Stimulated activated naive CD8-positive, alpha-beta T cell treated with anti-CD3 and anti-CD28 coated beads, Interleukin-15, Interleukin-2, amounts not matched to agents 100 U/mL and 50 U/mL, for 24 hours (primary cell): ENCODE data around the gene KIF4B.
"Not testable (repeated sequence)": the region's sequence is repeated elsewhere in the genome, so short reads cannot be mapped to it uniquely, and the experiment has no call there.

Experiments
- ATAC-seq: fragments of 150-1000 bp; cut with Tn5 transposase; one replicate; pipeline ENCODE4 v1.10.0; 2021
- DNase-seq: peaks from one replicate; pipeline ENCODE4 v3.0.0; 2021

The KIF4B gene, protein sequence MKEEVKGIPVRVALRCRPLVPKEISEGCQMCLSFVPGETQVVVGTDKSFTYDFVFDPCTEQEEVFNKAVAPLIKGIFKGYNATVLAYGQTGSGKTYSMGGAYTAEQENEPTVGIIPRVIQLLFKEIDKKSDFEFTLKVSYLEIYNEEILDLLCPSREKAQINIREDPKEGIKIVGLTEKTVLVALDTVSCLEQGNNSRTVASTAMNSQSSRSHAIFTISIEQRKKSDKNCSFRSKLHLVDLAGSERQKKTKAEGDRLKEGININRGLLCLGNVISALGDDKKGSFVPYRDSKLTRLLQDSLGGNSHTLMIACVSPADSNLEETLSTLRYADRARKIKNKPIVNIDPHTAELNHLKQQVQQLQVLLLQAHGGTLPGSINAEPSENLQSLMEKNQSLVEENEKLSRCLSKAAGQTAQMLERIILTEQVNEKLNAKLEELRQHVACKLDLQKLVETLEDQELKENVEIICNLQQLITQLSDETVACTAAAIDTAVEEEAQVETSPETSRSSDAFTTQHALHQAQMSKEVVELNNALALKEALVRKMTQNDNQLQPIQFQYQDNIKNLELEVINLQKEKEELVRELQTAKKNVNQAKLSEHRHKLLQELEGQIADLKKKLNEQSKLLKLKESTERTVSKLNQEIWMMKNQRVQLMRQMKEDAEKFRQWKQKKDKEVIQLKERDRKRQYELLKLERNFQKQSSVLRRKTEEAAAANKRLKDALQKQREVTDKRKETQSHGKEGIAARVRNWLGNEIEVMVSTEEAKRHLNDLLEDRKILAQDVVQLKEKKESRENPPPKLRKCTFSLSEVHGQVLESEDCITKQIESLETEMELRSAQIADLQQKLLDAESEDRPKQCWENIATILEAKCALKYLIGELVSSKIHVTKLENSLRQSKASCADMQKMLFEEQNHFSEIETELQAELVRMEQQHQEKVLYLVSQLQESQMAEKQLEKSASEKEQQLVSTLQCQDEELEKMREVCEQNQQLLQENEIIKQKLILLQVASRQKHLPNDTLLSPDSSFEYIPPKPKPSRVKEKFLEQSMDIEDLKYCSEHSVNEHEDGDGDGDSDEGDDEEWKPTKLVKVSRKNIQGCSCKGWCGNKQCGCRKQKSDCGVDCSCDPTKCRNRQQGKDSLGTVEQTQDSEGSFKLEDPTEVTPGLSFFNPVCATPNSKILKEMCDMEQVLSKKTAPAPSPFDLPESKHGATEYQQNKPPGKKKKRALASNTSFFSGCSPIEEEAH

DNA sequence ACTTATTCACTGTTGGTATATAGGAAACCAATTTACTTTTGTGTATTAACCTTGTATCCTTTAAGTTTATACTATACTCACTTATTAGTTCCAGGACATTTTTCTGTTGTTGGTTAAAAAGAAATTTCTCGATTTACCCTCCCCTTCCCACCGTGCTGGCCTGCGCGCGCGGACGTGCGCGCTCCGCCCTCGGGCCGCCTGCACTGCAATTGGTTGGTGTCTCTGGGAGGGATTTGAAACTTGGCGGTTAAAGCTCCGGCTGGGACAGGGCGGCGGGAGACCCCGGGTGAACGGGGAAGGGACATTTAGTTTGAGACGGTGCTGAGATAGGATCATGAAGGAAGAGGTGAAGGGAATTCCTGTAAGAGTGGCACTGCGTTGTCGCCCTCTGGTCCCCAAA, at the start of gene KIF4B:
KIF4B (plus strand) TSS at position 230 of the 400 bp plus-strand sequence; CDS start at position 335, 105 bp downstream.
- DNase-seq (no peak), ATAC-seq (no peak)

DNA sequence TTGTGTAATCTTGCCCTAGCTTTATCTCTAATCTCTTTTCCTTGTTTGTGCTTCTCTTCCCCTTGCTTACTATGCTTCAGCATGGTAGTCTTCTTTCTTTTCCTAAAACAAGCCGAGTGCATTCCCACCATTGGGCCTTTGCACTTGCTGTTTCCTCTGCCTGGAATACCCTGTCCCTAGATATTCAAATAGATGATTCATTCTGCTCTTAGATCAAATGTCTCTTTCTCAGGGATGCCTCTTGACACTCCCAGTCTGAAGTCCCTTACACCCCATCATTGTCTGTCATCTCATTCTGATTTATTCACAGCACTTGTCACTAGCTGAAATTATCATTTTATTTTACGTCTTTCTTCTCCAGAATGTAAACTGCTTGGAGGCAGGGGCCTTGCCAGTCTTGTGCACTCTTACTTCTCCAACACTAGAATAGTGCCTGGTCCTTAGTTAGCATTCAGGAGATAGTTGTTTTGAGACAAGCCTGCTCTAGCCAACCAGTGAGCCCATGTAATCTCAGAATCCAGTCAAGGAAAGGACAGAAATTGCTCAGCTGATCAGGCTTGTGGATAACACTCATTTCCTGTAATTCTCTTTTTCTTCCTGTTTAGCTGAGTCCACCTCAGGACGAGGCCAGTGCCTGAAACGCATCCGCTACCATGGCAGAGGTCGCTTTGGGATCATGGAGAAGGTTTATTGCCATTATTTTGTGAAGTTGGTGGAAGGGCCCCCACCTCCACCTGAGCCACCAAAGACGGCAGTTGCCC, 47.3 kb upstream of the KIF4B start:
- no peak for DNase-seq
- ATAC-seq: no peak

DNA sequence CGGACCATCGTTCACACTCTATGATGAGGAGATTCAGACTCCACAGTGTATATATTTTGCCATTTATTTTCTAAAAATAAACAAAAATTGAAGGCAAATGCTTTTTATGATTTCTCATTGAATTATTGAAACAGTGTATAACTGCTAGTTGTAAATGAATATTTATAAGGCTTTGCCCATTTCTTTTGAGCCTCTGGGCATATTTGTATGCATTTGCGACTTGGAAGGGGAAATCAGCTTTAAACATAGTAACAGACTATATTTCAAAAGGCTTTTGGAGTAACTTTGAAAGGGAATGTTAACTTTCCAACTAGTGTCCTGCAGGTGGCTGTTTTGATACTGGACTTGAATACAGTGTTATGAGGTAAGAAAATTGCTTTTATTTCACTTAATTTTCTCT, 46.7 kb upstream of the KIF4B start:
- ATAC-seq (no peak), DNase-seq (no peak)

DNA sequence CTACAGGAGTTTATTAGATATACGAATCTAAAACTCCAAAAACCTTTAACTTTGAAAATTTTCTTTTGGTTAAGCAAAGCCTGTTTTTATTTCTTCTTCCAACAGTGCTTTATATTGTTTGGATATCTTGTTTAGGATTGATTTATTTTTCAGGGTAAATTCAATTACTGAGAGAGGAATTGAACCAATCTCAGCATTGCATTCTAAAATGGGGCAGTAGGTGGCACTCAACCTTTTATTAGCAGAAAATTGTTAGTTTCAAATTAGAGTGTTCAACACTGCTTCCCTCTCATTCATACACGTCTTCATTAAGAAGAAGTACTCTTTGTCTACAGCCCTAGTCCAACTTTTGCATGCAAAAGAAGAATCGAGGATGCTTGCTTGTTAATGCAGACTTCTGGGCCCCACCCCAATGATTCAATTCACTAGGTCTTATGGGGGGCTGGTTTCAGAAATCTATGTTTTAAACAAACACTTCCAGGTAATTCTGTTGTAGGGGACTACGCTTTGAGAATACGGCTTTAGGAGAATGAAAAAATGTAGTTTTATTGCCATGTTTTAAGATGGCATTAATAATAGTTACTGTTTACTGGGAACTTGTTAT, 46.0 kb upstream of the KIF4B start:
- no peak for ATAC-seq
- no peak for DNase-seq

DNA sequence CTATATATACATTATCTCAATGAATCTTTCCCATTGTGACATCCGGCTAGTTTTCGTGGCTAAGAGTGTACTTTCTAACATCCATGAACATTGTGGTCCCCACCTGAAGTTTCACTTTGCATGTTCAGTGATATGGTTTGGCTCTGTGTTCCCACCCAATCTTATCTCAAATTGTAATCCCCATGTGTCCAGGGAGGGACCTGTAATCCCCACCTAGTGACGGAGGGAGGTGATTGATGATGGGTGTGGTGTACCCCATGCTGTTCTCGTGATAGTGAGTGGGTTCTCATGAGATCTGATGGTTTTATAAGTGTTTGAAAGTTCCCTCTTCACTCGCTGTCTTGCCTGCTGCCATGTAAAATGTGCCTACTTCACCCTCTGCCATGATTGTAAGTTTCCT, 44.6 kb upstream of the KIF4B start:
- DNase-seq: no peak
- no peak for ATAC-seq

DNA sequence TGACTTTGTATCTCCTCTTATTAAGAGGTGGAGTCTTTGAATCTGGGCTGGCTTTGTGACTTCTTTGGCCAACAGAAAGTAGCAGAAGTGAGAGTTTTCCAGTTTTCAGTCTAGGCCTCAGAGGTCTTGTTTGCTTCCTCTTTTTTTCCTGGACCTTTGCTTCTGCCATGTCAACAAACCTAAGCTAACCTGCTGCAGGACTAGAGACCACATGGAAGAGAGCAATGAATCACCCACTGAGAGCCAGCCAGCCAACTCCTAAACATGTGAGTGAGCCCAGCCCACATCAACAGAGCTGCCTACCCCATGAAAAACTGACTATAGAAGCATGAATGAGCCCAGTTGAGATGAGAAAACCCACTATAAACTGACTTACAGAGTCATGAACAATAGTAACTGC, 42.8 kb upstream of the KIF4B start:
- ATAC-seq (no peak), DNase-seq (no peak)

DNA sequence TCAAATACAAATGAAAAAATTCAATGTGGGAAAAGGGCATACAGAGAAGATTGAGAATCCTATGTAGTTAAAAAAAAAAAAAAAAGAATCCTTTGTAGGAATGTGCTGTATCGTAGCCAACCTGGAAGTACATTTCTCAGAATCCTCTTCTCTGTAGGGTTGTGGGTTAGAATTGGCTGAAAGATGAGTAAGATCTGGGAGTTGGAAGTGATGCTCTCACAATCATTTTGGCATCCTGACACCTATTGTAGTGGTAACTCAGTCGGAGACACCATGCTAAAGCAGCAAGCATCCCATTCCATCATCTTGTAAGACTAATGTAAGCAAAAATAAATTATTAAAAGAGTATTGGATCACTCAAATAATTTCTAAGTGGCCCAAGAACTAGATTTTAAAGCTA, 42.1 kb upstream of the KIF4B start:
- DNase-seq (no peak), ATAC-seq (no peak)

DNA sequence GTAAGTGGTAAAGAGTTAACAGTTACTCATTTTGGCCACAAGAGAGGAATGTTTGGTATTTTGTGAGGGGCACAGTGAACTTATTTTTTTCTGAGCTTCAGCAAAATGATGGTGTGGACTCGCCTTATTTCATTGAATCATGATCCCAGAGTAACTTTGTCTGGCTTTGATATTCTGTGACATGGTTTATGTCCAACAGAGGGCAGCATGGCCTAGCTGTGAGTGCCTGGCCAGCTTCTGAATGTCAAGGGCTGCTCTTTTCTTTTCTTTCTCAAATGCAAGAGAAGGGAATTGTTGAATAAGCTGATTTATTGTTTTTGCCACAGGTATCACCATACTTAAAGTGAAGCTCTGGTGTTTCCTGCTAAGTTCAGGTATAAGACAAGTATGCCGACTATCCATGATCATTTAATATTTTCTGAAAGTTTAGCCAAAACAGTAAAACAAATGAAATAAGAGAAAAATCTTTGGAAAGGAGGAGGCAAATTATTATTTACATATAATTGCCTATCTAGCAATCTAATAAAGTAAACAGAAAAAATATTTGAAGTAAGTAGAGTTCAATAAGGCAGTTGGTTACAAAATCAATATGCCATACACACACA, 41.0 kb upstream of the KIF4B start:
- ATAC-seq (peak; percentile 55), DNase-seq (peak; percentile 9)

DNA sequence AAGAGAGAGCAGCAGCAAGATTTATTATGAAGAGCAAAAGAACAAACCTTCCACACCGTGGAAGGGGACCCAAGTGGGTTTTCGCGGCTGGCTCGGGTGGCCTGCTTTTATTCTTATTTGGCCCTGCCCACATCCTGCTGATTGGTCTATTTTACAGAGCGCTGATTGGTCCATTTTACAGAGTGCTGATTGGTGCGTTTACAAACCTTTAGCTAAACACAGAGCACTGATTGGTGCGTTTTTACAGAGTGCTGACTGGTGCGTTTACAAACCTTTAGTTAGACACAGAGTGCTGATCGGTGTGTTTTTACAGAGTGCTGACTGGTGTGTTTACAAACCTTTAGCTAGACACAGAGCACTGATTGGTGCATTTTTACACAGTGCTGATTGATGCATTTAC, 37.5 kb upstream of the KIF4B start:
- not testable (repeated sequence) for DNase-seq, ATAC-seq

DNA sequence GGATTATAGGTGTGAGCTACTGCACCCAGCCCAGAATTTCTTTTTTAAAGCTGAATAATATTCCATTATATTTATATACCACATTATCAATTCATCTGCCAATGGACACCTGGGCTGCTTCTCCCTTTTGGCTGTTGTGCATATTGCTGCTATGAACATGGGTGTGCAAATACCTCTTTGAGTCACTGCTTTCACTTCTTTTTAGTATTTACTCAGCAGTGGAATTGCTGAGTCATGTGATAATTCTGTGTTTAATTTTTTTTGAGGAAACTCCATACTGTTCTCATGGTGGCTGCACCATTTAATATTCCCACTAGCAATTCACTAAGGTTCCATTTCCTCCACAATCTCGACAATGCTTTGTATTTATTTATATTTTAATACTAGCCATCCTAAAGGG, 36.1 kb upstream of the KIF4B start:
- no peak for ATAC-seq
- no peak for DNase-seq

DNA sequence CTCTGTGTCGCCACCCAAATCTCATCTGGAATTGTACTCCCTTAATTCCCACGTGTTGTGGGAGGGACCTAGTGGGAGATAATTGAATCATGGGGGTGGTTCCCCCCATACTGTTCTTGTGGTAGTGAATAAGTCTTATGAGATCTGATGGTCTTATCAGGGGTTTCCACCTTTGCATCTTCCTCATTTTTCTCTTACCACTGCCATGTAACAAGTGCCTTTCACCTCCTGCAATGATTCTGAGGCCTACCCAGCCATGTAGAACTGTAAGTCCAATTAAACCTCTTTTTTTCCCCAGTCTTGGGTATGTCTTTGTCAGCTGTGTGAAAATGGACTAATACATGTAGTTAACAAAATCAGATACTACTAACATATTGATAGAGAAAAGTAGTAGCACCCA, 35.3 kb upstream of the KIF4B start:
- not testable (repeated sequence) for ATAC-seq, DNase-seq

DNA sequence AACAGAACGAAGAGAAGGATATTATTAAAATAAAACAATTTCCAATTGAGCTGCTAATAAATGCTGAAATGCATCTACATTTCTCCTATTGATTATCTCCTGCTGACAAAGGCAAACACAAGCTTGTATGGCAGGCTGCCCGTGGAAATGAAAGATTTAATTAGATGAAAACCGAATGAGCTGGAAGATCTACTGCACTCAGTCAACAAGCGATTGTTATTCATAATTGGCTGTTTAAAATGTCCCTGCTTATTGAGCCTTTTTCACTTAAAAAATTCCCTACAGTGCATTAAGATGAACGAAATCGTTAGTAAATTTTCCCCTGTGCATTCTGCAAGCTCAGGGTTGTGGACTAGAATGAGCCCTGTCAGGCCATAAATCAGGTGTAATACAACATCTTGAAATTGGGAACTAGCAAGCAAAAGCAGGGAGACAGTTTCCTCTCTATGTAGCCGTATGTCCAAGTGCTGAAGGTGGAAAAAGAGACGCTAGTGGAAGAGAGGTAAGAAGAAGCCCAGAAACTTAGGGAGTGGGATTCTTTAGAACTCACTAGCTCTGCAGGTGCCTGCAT, 28.5 kb upstream of the KIF4B start:
- ATAC-seq (no peak), DNase-seq (no peak)

DNA sequence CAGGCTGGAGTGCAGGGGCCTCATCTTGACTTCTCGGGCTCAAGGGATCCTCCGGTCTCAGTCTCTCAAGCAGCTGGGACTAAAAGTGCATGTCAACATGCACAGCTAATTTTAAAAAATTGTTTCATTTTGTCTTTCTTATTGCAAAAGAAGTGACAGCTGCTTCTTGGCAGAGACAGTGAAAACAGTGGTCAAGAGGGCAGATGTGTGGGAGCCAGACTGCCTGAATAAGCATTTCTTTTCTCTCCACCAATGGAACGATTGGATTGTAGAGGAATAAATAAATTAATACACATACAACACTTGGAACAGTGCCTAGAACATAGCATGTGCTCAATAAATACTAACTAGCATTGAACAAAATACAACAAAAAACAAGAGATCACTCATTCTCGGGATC, 27.4 kb upstream of the KIF4B start:
- no peak for DNase-seq

DNA sequence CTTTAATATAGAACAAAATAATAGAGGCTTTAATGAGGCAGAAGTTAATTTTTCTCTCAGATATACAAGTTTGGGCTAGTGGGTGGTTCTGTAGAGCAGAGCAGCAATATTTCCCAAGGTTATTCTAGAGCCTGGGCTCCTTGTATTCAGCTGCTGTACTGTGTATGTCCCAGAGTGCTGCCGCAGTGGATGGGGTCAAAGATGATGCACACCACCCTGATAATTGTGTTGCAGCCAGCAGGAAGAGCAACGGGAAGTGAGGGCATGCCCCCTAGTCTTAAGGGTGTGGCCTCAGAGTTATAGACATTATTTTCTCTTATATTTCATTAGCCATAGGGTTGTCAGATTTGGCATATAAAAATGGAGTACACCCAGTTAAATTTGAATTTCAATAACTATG, 23.9 kb upstream of the KIF4B start:
- no peak for DNase-seq
- ATAC-seq: no peak

More for the DNA sequence above, 27.4 kb upstream of the KIF4B start:
- no peak for ATAC-seq

DNA sequence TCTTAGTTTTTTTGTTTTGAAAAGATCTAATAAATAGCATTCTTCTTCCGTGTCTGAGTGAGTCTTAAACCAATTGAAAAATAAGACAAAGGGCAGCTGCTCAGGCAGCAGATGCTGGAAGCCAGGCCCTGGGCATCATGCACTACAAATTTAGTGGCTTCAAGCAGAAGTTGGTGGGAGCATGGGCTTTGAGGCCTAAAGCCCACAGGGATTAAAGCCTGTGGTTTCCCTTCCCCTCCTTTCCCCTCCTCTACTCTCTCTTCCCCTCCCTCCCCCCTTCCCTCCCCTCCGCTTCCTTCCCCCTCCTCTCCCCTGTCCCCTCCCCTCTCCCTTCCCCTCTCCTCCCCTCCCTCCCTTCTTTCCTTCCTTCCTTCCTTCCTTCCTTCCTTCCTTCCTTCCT, 20.1 kb upstream of the KIF4B start:
- ATAC-seq: no peak
- DNase-seq: no peak

DNA sequence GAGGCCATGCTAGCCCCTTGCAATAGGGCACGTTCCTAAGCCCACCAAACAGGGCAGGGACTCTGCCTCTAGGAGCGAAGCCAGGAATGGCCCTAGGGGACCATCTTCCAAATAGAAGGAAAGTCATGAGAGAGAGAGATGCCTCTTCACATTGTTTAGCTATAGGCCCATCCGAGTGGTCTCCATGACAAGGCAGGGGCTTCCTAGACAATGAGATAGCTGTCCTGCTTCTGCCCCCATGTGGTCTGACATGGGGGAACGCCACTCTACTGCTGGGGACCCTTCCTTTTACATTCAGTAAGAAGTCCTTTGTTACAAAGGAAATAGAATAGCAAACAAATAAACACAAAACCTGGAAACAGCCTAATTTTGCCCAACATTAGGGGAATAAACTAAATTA, 17.9 kb upstream of the KIF4B start:
- no peak for ATAC-seq
- no peak for DNase-seq

DNA sequence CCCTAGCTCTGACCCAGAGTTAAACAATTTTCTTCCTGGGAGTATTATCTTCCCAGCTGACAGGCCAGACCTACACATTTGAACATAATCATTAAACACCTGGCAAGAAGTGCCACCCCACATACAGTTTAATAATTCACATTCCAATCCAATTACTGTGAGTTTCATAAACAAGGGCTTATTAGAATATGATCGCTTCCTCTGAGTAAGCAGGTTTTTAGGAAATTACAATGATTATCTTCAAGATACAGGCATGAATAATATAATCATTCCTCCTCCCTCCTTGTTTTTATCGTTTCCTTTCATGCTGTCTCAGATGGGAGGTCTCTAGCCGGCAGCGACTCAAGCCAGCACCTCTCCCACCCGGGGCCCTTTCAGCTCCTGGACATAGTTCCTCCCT, 15.8 kb upstream of the KIF4B start:
- no peak for ATAC-seq
- DNase-seq: no peak

DNA sequence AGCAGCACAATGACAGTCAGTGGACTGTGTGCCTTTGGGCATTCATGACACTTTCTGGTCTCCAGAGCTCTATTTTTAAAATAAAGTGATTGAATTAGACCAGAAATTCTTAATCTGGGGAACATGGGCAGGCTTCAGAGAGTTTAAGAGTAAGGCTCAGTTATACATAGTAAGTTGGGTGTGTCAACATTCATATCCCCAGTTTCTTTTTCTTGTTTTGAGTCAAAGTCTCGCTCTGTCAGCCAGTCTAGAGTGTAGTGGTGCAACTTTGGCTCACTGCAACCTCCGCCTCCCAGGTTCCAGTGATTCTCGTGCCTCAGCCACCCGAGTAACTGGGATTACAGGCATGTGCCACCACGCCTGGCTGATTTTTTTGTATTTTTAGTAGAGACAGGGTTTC, 13.7 kb upstream of the KIF4B start:
- ATAC-seq: no peak

DNA sequence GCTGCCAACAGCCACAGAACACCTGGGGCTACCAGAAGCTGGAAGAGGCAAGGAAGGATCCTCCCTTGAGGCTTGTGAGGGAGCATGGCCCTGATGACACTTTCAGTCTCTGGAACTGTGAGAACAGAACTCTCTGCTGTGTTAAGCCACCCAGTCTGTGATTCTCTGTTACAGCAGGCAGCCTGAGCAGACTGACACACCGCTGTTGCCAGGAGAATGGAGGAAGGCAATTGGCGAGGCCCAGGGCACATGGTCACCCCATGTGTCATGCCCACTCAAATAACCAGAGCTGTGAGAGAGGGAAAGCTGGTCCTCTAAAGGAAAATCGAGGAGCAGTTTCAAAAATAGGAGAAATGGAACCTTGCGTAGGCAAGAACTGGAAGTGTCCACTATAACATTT, 12.0 kb upstream of the KIF4B start:
- DNase-seq: no peak
- ATAC-seq: no peak

More for the DNA sequence above, 13.7 kb upstream of the KIF4B start:
- DNase-seq: no peak

DNA sequence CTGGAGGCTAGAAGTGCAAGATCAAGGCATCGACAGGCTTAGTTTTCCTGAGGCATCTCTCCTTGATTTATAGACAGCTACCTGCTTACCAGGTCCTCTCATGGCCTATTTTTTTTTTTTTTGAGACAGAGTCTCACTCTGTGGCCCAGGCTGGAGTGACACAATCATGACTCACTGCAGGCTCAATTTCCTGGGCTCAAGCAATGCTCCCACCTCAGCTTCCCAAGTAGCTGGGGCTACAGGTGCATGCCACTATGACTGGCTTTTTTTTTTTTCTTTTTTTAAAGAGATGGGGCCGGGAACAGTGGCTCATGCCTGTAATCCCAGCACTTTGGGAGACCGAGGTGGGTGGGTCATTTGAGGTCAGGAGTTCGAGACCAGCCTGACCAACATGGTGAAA, 10.8 kb upstream of the KIF4B start:
- ATAC-seq, DNase-seq: not testable (repeated sequence)
